NCI-H1048 (cell line): Measurements from ENCODE around the gene NARS2.

ENCODE experiments used
- DNase-seq: peaks from one replicate; lab custom pipeline; 2025; lab: John Stamatoyannopoulos, UW

The NARS2 gene

DNA sequence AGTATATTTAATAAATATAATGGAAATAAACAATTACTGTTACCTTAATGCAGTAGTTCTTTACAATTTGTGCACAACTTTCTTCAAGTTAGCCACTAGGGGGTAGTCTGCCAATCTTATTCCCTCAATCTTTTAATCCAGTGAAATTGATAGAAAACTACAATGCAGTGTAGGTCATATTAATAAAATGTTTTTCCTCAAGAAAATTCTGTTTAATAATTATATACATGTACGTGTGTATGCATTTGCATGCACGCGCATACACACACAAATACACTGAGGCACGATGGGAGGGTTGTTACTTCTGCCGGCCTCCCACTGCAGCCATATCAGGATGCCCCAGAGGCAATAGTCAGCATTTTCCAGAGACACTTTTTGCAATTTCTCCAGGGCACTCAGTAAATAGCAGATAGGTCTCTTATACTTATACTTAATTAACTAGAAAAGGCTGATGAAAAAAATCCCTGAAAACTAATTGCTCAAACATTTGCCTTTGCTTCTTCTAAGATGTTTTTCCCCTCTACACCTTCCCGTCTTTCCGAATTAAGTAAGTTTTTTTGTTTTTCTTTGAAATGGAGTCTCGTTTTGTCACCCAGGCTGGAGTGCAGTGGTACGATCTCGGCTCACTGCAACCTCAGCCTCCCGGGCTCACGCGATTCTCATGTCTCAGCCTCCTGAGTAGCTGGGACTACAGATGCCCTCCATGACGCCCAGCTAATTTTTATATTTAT, 160.2 kb downstream of the NARS2 start:
- no peak for DNase-seq

DNA sequence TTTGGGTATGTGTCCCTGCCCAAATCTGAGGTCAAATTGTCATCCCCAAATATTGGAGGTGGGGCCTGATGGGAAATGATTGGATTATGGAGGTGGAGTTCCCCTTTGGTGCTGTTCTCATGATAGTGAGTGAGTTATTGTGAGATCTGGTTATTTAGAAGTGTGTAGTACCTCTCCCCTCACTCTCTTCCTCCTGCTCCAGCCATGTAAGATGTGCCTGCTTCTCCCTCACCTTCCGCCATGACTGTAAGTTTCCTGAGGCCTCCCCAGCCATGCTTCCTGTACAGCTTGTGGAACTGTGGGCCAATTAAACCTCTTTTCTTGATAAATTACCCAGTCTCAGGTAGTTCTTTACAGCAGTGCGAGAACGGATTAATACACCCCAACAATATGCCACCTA, 166.0 kb downstream of the NARS2 start:
- no peak for DNase-seq

DNA sequence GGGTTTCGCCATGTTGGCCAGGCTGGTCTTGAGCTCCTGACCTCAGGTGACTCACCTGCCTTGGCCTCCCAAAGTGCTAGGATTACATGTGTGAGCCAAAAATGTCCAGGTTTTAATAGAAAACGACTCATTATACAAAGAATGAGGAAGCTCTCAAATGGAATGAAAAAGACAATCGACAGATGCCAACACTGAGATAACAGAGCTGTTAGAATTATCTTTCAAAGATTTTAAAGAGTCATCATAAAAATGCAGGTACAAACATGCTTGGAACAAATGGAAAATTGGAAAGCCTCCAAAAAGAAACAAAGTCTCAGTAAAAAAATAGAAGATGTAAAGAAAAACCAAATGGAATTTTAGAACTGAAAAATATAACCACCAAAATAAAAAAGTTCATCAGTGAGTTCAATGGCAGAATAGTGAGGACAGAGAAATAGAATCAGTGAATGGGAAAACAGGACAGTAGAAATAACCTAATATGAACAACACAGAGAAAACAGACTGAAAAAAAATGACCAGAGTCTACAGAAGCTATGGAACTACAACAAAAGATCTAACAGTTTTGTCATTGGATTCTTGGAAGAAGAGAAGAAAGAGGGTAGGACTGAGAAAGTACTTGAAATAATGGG, 168.0 kb downstream of the NARS2 start:
- no peak for DNase-seq

DNA sequence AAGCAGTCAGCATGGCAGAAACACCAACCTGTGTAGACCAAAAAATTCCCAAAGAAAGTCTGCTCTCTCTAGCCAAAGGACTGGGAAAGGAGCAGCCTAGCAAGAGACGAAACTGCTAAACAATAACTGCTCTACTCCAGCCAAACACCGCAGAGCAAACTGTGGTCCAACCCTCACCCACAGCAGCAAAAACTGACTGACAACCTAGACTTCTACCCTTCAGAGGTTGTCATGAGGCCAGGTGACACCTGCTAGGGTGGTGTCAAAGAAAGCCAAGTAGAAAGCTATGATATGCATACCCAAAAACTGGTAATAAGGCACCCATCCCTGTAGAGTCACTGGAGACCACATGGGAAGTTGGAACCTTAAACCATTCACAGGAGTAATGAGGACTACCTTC, 168.9 kb downstream of the NARS2 start:
- DNase-seq, result no peak

DNA sequence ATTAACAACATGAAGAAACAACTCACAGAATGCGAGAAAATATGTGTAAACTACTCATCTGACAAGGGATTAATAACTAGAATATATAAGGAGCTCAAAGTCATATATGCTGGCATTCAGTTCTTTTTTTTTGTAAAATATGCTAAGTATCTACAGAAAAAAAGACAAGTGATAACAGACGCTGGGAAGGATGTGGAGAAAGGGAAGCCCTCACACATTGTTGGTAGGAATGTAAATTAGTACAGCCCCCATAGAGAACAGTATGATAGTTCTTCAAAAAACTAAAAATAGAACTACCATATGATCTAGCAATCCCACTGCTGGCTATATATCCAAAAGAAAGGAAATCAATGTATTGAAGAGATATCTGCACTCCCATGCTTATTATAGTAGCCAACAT, 170.9 kb downstream of the NARS2 start:
- DNase-seq, result no peak

DNA sequence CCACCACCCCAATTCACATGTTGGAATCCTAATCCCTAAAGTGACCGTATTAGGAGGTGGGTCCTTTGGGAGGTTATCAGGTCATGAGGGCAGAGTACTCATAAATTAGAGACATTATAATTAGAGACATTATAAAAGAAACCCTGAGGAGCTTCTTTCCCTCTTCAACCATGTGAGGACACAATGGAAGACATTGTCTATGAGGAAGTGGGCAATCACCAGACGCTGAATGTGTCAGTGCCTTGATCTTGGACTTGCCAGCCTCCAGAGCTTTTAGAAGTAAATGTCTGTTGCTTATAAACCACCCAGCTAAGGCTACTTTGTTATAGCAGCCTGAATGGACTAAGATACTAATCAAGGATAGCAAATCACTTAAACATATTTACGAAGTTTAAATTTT, 171.8 kb downstream of the NARS2 start:
- DNase-seq, result no peak

DNA sequence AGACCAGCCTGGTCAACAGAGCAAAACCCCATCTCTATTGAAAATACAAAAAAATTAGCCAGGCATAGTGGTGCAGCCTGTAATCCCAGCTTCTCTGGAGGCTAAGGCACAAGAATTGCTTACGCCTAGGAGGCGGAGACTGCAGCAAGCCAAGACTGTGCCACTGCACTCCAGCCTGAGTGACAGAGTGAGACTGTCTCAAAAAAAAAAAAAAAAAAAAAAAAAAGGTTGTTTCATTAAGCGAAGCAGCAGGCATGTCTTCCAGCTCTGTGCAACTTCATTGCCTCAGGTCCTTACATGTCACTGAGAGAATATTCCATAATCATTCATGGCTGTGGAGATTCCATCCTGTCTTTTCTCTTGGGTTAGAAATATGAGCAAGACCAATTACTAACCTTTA, 174.0 kb downstream of the NARS2 start:
- DNase-seq, result no peak

DNA sequence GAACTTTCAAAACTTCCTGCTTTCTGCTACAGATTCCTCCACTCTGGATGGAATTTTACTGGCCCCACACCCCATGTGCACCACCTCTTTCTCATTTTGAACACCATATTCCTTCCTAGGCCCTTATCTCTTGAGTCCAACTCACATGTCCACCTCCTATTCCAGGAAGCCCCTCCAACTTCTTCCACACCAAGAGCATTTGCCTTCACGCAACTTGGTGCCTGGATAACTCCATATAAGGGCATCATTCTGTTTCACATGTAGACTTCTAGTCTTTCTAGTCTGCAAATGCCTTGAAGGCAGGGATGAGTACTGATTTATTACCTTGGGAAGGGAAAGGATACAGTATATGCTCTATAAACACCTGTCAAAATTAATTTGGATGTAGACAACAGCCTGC, 174.5 kb downstream of the NARS2 start:
- no peak for DNase-seq

DNA sequence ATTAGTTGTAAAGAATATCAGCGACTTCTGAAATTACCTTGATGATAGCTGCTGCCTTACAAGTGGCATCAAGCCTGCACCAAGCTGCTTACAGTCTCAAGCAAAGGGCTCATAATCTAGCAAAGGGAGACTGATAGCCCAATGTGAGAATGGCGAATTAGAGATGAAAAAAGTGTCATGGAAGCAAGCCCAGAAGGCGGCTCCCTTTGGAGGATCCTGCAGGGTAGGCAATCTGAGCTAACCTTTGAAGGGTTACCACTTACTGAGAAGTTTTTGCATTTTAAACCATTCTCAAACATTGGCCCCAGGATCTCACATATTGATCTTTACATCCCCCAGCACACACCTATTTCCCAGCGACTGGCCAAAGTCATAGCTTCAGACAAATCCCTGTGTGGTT, 175.5 kb downstream of the NARS2 start:
- DNase-seq, result no peak

DNA sequence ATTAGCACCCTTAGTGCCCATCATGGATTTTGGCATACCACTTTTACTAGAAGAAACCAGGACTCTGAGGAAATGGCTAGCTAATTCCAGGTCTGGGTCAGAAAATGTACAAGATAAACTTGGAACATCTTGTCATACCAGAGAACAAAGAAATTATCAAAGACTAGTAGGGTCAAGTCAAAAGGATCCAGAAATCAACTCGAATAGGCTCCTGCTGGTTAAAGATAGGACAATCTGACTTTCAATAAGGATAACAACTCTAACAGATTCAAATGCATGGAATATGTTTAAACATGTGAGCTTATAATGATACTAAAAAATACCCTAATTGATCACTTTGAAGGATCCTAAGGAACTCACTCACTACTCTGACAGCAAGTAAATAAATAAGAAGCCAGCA, 175.9 kb downstream of the NARS2 start:
- no peak for DNase-seq

DNA sequence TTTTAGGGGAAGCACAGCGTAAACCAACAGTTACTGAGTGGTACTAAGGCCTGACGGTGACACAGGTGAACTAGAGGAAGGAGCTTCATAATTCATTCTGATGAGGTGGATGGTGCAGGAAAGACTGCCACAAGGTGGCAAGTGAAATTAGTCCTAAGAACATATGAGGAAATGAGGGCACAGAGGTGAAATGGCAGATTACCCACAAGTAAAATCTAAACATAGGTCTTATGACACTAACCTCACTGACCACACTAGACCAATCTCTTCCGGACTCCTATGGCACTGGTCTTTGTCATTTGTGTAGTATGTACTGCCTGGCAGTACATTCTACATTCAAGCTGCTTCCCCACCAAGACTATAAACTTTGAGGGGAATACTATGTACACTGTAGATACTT, 177.3 kb downstream of the NARS2 start:
- no peak for DNase-seq

DNA sequence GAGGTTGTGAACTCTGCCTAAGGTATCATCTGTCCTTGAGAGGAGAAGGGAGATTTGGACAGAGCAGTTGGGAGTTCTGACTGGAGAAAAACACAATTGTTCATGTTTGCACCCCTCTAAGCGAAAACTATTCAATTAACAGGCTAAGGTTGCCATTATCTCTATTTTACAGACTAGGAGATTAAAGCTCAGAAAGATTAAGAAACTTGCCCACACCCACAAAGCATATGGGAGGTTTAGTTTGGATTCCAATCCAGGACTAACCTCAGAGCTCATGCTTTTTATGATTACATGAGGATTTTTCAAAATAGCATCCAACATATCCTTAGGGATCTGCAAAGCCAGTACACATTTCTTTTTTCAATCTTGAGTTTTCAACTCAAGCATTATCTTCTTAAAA, 179.1 kb downstream of the NARS2 start:
- no peak for DNase-seq

DNA sequence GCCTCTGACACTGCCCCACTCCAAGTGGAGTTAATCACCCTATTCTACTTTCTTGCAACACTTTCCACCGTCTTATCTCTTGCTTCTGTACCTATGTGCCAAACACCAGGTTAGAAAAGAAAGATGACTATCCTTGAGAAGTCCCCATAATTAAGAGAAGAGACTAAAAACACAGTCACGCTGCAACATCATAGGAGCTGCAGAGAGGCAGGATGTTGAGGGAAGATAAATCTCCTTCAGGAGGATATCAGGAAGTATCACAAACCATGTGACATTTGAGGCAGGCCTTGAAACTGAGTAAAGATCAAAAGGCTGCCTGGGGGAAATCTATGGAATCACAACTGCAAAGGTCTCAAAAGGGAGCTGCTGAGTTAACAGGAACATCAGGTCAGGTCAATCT, 181.8 kb downstream of the NARS2 start:
- DNase-seq, result no peak

DNA sequence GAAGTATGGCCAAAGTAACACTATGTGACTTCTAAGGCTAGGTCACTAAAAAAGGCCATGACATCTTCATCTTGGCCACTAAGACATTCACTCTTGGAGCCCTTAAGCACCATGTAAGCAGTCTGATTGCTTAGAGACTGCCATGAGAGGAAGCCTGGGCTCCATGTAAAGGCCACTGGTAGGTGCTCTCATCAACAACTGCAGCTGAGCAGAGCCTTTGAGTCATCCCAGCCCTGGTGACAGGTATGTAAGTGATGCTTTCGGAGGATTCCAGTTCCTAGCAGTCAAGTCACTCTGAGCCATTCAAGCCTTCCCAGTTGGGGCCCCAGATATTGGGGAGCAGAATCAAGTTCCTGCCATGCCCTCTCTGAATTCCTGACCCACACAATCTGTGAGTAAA, 183.2 kb downstream of the NARS2 start:
- DNase-seq, result no peak

DNA sequence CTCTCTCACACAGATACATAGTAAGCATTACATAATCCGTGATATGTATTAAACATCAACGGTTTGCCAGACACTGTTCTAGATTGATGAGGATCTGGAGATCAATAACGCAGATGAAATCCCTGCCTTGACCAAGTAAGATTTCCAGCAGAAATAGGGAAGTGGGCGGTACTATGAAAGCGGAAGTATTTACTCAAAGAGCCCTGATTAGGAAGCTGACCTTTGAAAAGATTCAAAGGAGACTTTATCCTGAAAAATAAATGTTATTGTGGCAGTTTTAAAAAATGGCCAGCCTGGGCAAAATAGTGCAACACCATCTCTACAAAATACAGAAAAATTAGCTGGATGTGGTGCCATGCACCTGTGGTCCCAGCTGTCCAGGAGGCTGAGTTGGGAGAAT, 183.9 kb downstream of the NARS2 start:
- no peak for DNase-seq

DNA sequence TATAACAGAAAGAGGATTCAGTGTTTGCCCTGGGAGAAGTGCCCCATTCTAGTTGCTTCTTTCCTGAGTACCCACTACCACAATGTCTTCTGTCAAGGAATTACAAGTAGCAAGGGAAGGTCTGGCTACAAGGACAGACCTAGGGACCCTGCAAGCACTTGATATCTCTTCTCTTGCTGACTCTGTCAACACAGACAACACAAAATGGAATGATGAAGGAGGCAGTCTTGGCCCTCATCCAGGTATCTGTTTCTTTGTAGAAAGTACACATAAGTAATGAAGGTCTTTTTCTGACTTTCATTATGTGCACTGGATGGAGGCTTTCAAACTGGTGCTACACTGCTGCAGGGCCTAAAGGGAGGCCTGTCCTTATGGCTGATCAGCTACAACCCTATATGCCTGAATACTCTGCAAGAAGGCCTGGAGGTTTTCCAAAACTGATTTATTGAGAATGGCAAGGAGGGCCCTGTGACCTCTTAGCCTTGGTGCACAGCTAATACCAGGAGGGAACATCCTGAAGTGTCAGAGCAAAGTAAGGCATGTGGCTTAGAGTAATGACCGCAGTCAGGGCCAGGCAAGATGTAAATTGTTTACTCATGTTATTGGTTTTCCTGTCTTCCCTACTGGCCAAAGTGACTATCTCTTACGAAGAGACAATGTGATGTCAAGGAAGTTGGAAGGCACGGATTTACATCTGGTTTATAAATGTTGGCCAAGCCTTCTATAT, 188.3 kb downstream of the NARS2 start:
- DNase-seq, result no peak
